Measurements from ENCODE around the gene LRRK2.
"Not testable (repeated sequence)": the region's sequence is repeated elsewhere in the genome, so short reads cannot be mapped to it uniquely, and the experiment has no call there.

LRRK2 gene

DNA sequence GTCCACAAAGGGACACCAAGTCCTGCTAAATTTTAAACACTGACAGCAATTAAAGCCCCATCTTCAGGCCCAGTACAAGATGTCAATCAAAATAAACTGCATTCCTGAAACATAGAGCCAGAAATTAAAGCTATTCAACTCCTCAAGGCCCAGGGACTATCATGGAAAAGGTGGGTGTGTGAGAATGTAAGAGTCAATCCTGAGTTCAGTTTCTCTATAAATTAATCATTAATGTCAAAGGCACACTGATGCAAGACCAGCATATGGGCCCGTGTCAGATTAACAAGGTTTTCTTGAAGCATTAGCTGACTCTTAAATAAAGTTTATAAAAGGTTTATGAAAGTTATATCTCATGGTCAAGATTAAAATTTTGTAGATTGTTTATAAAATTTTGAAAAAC lies 13.6 kb upstream of the LRRK2 start:
- not testable (repeated sequence) for DNase-seq (ENCODE audit: low read depth in 2 of 3, low spot score in 2 of 3)

DNA sequence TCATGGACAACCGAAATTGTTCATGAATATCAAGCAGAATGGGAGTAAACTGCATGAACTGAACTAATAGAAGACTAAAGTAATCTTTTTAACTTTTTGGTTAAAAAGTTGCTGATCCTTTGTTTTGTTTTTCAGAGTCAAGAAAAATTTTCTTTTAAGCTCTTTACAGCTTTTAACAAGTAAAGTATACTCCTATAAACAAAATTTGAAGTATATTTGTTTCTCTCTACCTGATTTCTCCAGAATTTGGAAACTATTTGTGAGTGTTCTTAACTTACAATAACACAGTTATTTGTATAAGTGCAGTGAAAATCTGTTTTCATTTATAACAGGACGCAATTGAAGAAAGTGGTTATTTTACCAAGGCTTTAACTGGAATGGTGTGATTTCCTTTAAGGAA lies 12.2 kb upstream of the LRRK2 start:
- DNase-seq (ENCODE audit: low read depth in 2 of 3, low spot score in 2 of 3) = no peak

DNA sequence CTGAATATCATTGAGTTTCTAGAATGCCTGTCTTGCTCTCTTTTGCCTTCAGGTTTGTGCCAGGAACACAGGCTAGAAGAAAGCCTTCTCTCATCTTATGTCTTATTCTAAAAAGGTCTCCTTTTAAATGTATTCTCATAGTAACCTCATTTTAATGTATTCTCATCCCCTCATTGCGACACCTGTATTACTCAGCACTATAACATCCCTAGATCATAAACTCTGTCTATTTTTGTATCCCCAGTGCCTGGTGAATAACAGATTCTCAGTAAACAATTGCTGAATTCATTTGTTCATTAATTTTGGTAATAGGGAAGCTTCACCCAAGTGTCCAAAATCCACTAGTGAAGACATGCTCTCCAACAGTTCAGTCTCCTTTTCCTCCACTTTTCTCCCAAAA lies 8.8 kb upstream of the LRRK2 start:
- no peak for DNase-seq (ENCODE audit: low read depth in 2 of 3, low spot score in 2 of 3)

DNA sequence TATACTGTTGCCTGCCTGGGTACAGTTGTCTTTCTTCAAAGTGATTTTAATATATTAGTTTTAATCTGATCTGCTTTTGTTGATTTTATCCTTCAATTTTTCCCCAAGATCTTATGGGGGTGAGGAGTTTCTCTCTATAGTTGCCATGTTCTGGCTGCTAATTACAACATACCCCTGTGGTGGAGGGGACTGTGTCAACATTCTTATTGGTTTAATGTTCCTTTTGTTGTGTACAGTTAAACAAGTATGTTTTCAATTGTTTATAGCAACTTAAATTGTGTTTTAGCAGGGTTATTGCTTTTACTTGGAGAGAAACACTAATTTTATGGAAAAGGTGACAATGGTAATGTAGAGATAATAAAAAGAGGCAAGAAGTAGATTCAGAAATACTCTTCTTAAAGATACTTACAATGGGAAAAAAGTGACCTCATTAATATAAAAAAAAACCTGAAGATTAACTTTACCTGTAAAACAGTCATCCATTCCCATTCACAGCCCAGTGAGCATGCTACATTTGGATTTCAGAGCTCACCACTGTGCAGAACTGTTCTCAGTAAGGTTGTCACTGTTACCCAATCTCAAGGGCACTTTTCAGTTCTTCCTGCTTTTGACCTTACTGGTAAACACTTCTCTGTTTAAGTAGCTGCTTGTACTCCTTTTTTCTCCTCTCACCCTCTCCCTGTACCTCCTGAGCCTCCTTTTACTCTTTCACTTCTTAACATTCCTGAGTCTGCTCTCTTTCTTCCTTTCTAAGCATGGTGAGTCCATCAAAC lies 8.1 kb upstream of the LRRK2 start:
- DNase-seq (ENCODE audit: low read depth in 2 of 3, low spot score in 2 of 3) = no peak

DNA sequence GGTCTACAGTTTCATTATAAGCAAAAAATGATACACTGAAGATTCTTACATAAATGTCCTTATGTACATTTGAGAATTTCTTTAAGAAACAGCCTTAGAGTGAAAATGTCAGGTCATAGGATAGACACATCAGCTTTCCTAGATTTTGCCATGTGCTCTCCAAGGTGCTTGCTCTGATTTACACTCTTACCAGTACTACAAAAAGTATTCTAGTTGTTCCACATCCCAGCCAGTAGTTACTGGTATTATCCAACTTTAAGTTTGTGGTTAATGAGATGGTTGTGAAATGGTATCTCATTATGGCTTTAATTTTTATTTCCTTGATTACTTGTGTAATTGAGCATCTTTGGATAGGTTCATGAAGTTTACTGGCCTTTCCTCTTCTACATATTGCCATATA lies 5.0 kb upstream of the LRRK2 start:
- DNase-seq (ENCODE audit: low read depth in 2 of 3, low spot score in 2 of 3) = no peak

DNA sequence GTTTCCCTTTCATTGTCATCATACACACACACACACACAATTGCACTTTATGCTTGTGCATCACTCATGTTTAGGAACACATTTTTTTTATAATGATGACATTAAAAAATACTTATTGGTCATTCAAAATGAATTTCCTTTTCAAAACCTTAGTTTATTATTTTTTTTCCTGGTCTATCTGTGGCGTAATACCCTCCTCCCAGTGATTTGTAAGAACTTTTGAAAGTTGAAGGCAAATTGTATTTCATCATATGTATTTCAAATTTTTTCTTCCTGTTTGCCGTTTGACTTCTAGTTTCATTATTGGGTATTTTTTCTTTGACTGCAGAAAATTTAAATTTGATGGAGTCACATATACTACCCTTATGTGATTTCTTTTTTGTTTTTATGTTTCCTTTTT lies 2.5 kb upstream of the LRRK2 start:
- DNase-seq (ENCODE audit: low read depth in 2 of 3, low spot score in 2 of 3) = no peak

DNA sequence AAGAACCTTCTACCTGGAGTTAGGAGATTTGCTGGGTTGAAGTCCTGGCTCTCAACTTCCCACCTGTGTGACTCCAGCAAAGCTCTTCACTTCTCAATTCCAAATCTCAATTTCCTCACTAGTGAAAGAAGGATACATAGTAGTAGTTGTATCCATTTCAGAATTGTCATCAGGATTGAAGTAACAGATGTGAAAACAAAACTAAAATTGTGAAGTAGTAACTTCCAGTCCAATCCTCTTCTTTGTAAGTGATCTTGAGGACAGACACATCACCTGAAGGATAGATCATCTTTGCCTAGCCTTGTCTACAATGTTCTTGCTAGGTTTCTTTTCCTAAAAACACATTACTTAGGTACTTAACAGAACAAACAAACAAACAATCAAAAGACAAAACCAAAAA lies 1.2 kb upstream of the LRRK2 start:
- no peak for DNase-seq (ENCODE audit: low read depth in 2 of 3, low spot score in 2 of 3)

DNA sequence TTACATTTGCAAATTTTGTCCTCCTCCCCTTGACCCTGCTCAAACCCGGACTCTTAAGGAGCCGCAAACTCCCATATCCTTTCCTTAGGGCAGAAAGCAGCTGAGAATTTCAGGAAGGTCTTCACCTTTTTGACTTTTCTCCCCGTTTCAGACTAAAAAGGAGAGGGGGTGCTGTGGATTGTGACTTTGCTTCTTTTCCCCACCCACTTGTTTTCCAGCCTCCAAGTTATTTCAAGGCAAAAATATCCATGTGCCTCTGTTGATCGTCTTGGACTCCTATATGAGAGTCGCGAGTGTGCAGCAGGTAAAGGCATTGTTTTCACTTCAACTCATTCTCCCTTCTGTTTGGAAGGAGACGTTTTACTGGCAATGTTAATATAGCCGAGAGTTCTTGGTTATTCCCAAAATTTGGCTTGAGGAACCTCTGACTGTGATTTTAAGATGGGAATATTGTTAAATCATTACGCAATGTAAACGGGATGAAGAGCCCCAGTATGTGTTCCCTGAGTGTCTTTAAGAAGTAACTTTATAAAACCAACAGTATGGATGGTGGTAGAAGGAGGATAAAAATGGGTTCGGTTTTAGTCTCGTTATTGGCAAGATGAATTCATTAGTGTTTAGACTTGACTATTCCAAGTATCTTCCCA lies 663 bp downstream of the LRRK2 start:
- no peak for DNase-seq (ENCODE audit: low read depth in 2 of 3, low spot score in 2 of 3)

DNA sequence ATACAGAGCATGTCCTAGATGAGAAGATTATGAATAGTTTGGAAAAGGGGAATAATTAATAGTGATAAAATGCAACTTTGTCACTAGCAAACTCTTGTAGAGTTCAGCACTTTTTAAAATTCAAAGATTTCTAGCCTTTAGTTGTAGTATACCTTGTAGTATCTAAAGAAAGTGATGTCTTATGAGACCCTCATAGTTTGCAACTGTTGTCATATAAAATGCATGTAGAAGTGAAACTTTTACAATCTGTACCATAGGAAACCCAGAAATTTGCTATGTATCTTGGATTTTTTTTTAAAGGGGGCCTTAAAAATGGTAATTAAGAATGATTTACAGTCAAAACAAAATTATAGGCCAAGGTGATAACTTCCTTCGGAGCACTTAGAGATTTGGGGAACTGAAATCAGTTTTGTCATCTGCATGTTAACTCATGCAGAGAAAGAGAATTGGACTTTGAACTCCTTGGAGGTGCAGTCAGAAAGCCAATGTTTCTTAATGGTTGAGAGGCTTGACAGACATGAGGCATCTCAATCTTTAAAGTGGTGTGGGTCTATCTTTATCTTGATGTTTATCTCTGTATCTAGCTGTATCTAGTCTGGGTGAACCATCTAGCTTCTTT lies 1.3 kb downstream of the LRRK2 start:
- no peak for DNase-seq (ENCODE audit: low read depth in 2 of 3, low spot score in 2 of 3)

DNA sequence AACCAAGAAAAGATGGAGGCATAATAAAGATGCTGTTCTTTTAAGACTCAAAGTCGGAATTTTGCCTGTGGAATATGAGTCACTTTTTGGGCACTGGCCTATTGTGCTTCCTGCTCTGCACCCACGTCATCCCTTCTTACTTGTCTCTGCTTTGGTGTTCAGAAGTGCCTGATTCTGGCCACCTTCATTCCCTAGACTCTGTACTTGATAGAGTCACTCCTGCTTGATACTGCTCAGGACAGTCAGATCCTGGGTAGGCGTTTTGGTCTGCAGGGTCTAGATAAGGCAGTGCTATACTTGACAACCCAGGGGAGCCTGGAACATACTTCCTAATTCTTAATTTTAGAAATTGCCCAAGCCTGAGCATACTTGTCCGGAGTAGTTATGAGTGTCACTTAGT lies 1.9 kb downstream of the LRRK2 start:
- DNase-seq (ENCODE audit: low read depth in 2 of 3, low spot score in 2 of 3) = no peak

DNA sequence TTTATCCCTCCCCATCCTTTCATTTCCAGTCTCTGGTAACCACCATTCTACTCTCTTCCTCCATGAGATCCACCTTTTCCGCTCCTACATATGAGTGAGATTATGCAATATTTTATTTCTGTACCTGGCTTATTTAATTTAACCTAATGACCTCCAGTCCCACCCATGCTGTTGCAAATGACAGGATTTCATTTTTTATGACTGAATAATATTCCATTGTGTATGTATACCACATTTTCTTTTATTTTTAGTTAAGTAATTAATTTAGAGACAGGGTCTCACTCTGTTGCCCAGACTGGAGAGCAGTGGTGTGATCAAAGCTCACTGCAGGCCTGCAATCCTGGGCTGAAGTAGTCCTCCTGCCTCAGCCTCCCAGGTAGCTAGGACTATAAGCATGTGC lies 2.6 kb downstream of the LRRK2 start:
- no peak for DNase-seq (ENCODE audit: low read depth in 2 of 3, low spot score in 2 of 3)

DNA sequence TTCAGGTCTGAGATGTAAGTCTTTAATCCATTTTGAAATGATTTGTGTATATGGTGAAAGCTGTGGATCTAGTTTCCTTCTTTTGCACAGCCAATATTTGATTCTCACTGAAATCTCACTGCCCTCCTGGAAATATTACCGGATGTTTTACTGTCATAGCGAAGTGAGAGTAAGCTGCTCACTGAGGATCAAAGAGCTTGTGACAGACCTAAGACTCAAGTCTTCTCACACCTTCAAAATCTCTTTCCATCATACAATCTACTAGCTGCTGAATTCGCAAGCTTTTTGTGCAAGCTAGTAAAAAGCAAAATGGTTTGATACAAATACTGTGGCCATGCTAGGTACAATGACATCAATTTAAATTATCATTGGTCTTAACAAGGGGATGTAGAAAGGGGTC lies 3.9 kb downstream of the LRRK2 start:
- no peak for DNase-seq (ENCODE audit: low read depth in 2 of 3, low spot score in 2 of 3)

DNA sequence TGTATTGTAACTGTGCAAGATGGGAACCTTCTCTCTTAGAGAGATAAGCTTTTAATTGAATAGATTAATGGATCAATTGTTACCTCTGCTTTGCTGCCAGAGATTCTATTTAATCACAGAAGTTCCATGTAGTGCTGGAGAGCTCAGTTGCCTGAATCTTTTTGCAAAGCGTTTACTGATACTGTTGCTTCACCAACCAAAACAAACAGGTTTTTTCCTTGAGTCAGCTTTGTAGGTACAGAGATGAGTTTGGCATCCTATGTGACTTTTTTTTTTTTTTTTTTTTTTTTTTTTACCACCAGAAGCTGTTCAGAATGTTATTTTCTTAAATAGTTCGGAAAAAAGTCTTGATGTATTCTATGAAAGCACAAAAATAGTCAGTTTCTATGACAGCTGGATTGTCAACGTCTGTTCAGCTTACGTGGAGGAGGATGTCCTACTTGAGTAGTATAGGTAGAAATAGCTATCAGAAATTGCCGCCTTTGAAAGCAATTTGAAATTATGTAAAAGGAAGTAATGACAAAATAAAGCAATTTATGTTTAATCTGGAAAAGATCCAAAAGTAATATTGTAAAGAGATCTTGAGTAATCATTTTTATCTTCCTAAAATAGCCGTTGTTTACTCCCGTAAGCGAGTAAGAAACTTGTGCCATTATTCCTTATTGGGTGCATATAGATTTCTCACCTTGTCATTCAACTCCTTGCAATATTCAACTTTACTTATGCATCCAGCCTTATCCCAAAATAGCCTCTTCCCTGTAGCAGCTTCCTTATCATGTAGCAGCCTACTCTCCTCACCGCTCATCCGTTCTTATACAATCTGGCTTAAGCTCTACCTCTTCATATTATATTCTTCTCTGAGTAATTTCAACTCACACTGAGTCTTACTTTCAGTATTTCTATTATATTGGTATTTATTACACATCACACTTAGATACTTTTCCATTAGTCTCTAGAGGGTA lies 5.2 kb downstream of the LRRK2 start:
- DNase-seq (ENCODE audit: low read depth in 2 of 3, low spot score in 2 of 3) = no peak

DNA sequence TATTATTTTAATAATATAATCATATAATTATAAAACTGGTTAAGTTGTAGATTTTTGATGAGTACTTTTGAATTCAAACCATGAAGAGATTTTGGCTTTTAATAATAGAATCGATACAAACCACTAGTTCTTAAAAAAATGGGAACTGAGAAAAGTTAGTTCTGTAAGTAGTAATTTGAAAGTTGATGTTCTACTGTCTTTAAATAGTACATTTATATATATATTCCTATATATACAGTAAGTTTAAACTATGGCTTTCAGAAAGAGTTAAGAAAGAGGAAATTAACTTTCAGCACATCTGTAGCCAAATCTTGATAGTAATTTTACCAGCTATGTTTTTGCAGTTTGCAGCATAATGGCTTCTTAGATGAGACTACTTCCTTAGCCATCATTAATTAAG lies 7.8 kb downstream of the LRRK2 start:
- no peak for DNase-seq (ENCODE audit: low read depth in 2 of 3, low spot score in 2 of 3)

DNA sequence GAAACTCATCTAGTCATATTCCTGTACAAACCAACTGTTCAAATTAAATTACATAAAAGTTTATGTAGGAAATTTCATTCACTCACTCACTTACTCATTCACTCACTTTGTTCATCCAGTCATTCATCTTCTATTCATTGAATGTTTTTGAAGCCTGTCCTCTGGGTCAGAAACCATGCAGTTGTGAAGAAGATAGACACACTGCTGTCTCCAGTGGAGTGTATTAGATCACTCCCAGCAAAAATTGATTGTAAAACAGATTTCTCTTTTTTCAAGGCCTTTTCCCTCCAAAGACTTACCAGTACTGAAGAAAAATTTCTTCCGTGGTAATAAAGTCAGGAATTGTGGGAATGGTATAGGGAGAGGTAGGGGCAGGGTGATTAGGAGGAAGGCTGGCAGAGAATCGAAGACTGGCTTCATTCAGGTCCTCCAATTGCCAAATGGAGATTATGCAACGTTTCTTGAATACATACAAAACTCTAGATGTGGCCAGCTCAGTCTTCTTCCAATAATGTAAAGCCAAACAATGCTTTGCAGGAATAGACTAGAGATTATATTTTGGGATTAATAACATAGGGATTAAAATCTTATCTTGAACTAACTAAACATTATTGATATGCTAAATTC lies 9.1 kb downstream of the LRRK2 start:
- DNase-seq (ENCODE audit: low read depth in 2 of 3, low spot score in 2 of 3) = no peak

DNA sequence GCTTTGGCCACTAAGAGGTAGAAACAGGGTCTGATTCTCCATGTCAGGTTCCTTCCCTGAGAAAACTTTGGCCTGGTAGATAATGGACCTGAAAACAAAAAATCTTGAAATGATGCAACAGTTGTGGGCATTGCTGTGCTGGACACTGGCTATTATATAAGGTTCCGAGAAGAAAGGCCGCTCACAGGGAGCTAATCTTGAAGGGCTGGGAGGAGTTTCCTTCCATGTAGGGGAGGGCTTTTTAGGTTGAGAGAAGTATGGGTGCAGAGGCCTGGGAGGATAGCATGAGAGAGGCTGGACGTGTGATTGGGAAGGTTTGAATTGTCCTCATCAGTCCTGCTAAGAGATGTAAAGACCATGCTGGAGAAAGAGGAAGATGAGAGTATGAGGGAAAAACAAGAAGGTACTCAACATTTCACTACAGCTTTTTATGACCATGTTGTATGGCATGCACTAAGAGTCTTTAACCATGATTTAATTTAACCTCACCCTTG lies 11.6 kb downstream of the LRRK2 start:
- no peak for DNase-seq (ENCODE audit: low read depth in 2 of 3, low spot score in 2 of 3)

DNA sequence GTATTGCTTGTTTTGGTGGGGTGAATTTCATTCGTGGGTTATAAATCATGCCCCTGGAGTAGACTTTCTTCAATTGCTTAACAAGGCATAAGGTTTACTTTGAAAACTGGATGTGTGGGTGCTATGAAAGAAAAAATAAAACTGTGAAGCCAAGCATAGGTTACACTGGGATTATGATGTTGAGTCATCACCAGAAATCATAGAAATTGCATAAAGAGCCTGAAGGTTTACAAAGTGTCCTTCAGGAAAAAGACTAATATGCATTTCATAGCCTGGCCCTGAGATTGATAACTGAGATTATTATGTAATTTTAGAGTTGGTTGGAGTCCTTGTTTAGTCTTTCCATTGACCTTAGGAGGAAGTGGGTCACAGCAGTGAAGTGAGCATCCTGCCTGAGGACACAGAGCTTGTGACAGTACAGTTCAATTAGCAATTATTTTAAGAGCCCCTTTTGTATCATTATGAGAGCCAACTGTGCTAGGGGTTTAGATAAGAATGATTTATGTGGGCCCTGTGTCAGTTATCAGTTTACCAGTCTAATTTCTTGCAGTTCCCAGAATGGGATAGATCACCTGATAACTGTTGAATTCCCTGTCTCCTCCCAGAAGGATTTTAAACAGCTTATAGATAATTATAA lies 13.6 kb downstream of the LRRK2 start:
- no peak for DNase-seq (ENCODE audit: low read depth in 2 of 3, low spot score in 2 of 3)

DNA sequence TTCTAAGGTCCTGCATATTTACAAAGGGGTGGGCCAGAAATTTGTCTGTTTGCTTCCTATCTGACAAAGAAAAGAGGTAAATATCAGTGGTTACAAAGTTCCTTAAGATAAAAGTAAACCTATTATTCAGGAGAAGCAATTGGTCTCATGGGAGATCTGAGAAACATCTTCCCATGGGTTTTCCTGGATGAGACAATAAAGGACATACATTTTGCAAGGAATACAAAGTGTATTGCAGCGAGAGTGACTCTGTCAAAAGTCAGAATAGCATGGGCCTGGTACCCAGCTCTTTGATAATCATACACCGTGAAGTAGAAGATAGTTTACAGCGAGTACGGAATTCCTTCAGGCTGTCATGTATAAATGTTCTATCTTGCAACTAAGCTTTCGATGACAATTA lies 14.2 kb downstream of the LRRK2 start:
- no peak for DNase-seq (ENCODE audit: low read depth in 2 of 3, low spot score in 2 of 3)

DNA sequence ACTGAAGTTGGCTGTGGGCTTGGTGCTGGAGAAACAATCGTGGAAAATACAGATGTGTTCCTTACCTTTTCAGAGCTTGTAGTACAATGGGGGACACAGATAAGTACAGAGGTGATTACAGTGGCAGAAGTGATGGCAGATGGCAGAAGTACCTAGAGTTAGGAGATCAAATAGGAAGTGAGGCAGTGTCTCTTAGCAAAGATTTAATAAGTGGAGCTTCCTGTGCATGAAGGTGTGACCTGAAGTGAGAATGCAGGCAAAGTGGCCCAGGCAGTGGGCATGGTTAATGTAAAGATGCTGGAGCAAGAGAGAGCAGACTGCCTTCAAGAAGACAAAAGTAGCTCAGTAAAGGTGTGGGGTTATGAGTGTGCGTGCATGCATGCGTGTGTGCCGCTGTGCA lies 16.0 kb downstream of the LRRK2 start:
- no peak for DNase-seq (ENCODE audit: low read depth in 2 of 3, low spot score in 2 of 3)

DNA sequence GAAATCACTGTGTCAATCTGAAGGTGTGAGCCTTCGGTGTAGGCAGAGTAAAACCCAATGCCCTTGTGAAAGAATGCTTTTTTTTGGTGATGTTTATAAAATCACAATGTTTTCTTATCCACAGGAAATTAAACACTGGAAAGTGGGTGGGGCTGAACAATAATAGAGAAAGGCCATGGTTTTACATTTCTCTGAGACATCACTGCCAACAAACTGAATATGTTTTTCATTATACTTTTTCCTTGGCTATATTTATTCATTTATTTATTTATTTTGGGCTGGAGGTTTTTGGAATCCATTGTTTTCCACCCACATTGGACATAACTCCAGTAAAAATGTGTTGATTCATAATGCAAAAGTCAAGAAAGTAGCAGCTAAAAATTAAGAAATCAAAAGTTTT lies 16.9 kb downstream of the LRRK2 start:
- no peak for DNase-seq (ENCODE audit: low read depth in 2 of 3, low spot score in 2 of 3)
